A549 (cell line): ENCODE measurements around the gene ACACA. TPM values are rescaled to one million over a fixed set of nuclear protein-coding genes. Genes with fewer than 3 reads are reported as not detected.

Experiments
- ATAC-seq, 2 experiments: fragments of 200-7000 bp in 1 of 2; fragments of >200 bp in 1 of 2; cut with Nextera tagmentation in 1 of 2; cut with Tn5 transposase in 1 of 2; 3 replicates each; pipeline versions ENCODE4 v1.8.0 to v1.9.1; 2018 to 2020; ENCODE audit warnings: mild to moderate bottlenecking in 1 of 2, moderate library complexity in 1 of 2
- CTCF ChIA-PET: fragments of 300-600 bp; sonication (Branson Sonifier 250); formaldehyde crosslinking; extraction: SDS; loops from one replicate; lab custom pipeline; 2021; ENCODE audit warnings: antibody characterized with exemption, inconsistent platforms; lab: Yijun Ruan, JAX
- POLR2A ChIA-PET: fragments of 350-600 bp; formaldehyde crosslinking; extraction: SDS; loops from one replicate; lab custom pipeline; 2021; ENCODE audit warnings: antibody characterized with exemption, inconsistent platforms; lab: Yijun Ruan, JAX
- DNase-seq, 2 experiments: peaks; one replicate each; pipeline versions ENCODE4 v3.0.0 to v3.0.0-alpha.2; 2011 to 2016; ENCODE audit warnings: low read depth in 1 of 2, low spot score in 1 of 2
- FAIRE-seq: peaks from 2 replicates; lab custom pipeline; 2011; peaks lifted over from hg19 to GRCh38; lab: Jason Lieb, UNC
- H3K27ac ChIP-seq, 2 experiments: fragments of >200 bp; sonication (Bioruptor Twin); formaldehyde crosslinking; 3 replicates each; pipeline ENCODE4 v1.5.1; 2016 to 2017
- H3K4me1 ChIP-seq: fragments of >200 bp; sonication (Bioruptor Twin); formaldehyde crosslinking; 3 replicates; pipeline ENCODE4 v1.6.1; 2016
- H3K4me2 ChIP-seq: fragments of >200 bp; sonication (Bioruptor Twin); formaldehyde crosslinking; 3 replicates; pipeline ENCODE4 v1.6.1; 2016
- H3K4me3 ChIP-seq: fragments of >200 bp; sonication (Bioruptor Twin); formaldehyde crosslinking; 3 replicates; pipeline ENCODE4 v1.5.1; 2016
- H3K9me3 ChIP-seq: fragments of >200 bp; sonication (Bioruptor Twin); formaldehyde crosslinking; 3 replicates; pipeline ENCODE4 v1.6.1; 2016
- BHLHE40 ChIP-seq: IDR thresholded peaks from 2 replicates; pipeline ENCODE4 v1.6.1; 2012; ENCODE audit warnings: low read depth, low read length, inconsistent platforms
- CBX2 ChIP-seq: fragments of 200-600 bp; sonication (generic); IDR thresholded peaks from 2 replicates; pipeline ENCODE4 v1.6.1; 2016; ENCODE audit warnings: low read depth, mild to moderate bottlenecking, borderline replicate concordance
- CBX8 ChIP-seq: fragments of 200-600 bp; sonication (generic); IDR thresholded peaks from 2 replicates; pipeline ENCODE4 v1.6.1; 2016
- CHD2 ChIP-seq: fragments of 150-350 bp; IDR thresholded peaks from 2 replicates; pipeline ENCODE4 v1.6.1; 2014; ENCODE audit warnings: low read length; ENCODE audit not compliant: partially characterized antibody
- CHD4 ChIP-seq: fragments of 200-600 bp; sonication (generic); IDR thresholded peaks from 2 replicates; pipeline ENCODE4 v1.6.1; 2016; ENCODE audit warnings: antibody characterized with exemption, mild to moderate bottlenecking, borderline replicate concordance
- EP300 ChIP-seq, 2 experiments: fragments of >200 bp; sonication (Bioruptor Twin); formaldehyde crosslinking; IDR thresholded peaks; 2 replicates in 1 of 2; 3 replicates in 1 of 2; pipeline ENCODE4 v1.6.1; 2016 to 2017
- ESRRA ChIP-seq: fragments of 150-350 bp; IDR thresholded peaks from 2 replicates; pipeline ENCODE4 v1.6.1; 2014; ENCODE audit warnings: mild to moderate bottlenecking, low read length, borderline replicate concordance
- GATA3 ChIP-seq: IDR thresholded peaks from 2 replicates; pipeline ENCODE4 v1.6.1; 2012; ENCODE audit warnings: borderline replicate concordance
- HES2 ChIP-seq: fragments of >200 bp; sonication (Bioruptor Twin); formaldehyde crosslinking; IDR thresholded peaks from 2 replicates; pipeline ENCODE4 v1.6.1; 2016
- HEYL ChIP-seq: fragments of 250-450 bp; sonication (Bioruptor Pico); IDR thresholded peaks from 2 replicates; pipeline ENCODE4 v1.8.0; 2021; ENCODE audit warnings: mild to moderate bottlenecking, moderate library complexity
- HOXB13 ChIP-seq: fragments of 250-450 bp; sonication (Bioruptor Pico); IDR thresholded peaks from 2 replicates; pipeline ENCODE4 v1.5.0; 2020; ENCODE audit warnings: low read depth, mild to moderate bottlenecking, moderate library complexity
- HOXB5 ChIP-seq: fragments of 250-450 bp; sonication (Bioruptor Pico); IDR thresholded peaks from 2 replicates; pipeline ENCODE4 v1.5.0; 2020; ENCODE audit warnings: mild to moderate bottlenecking, moderate library complexity
- KDM1A ChIP-seq: fragments of 200-600 bp; sonication (generic); IDR thresholded peaks from 2 replicates; pipeline ENCODE4 v1.6.1; 2016; ENCODE audit warnings: low read depth, mild to moderate bottlenecking
- MAZ ChIP-seq: fragments of 150-350 bp; IDR thresholded peaks from 2 replicates; pipeline ENCODE4 v1.6.1; 2014; ENCODE audit warnings: antibody characterized with exemption, low read depth, low read length, borderline replicate concordance
- MYC ChIP-seq: IDR thresholded peaks from 2 replicates; pipeline ENCODE4 v1.6.1; 2012; ENCODE audit warnings: mild to moderate bottlenecking, inconsistent platforms, low read length, improper control_type of control experiment, borderline replicate concordance
- NR3C1 ChIP-seq: fragments of >200 bp; sonication (Bioruptor Twin); formaldehyde crosslinking; IDR thresholded peaks from 3 replicates; pipeline ENCODE4 v1.6.1; 2017
- POLR2A ChIP-seq: IDR thresholded peaks from 2 replicates; pipeline ENCODE4 v1.6.1; 2012; ENCODE audit warnings: mild to moderate bottlenecking, low read length
- POLR2AphosphoS2 ChIP-seq: conservative IDR thresholded peaks from 2 replicates; pipeline ENCODE4 v1.6.1; 2012; ENCODE audit warnings: low read length, improper control_type of control experiment, inconsistent platforms
- RFX5 ChIP-seq: fragments of 450-650 bp; IDR thresholded peaks from 2 replicates; pipeline ENCODE4 v1.7.1; 2014; ENCODE audit warnings: antibody characterized with exemption, mild to moderate bottlenecking, moderate library complexity
- SMC3 ChIP-seq: fragments of >200 bp; sonication (Bioruptor Twin); formaldehyde crosslinking; IDR thresholded peaks from 3 replicates; pipeline ENCODE4 v1.6.1; 2018; ENCODE audit warnings: inconsistent platforms
- WGBS: methylation state at CpG from one replicate; pipeline ENCODE4 v1.1.6; 2017; ENCODE audit errors: missing lambda C conversion rate; 5-methylcytosine and 5-hydroxymethylcytosine counted together
- polyA plus RNA-seq, 4 experiments: library from polyadenylated mRNA; depleted of rRNA in 3 of 4; stranded (reverse); fragments of >200 nt; fragmentation: RNase III in 1 of 4; extraction: RNeasy Plus Mini Kit Qiagen cat#74134 plus additional on column Dnase treatment in 1 of 4; gene quantifications; 2 replicates in 3 of 4; 3 replicates in 1 of 4; pipeline ENCODE4 v1.2.3, GENCODE V29; 2011 to 2017
- TF ChIP-seq, protein P1 (sequence below): fragments of 200-600 bp; sonication (generic); IDR thresholded peaks from 2 replicates; pipeline ENCODE4 v1.6.1; 2016; ENCODE audit warnings: antibody characterized with exemption, mild to moderate bottlenecking, moderate library complexity
- TF ChIP-seq, protein P2 (sequence below): fragments of 250-450 bp; sonication (Bioruptor Pico); IDR thresholded peaks from 2 replicates; pipeline ENCODE4 v1.5.0; 2021; ENCODE audit warnings: mild to moderate bottlenecking, moderate library complexity, borderline replicate concordance
- TF ChIP-seq, protein P3 (sequence below): IDR thresholded peaks from 2 replicates; pipeline ENCODE4 v1.6.1; 2012
- TF ChIP-seq, protein P4 (sequence below): fragments of >200 bp; sonication (Bioruptor Twin); formaldehyde crosslinking; IDR thresholded peaks from 3 replicates; pipeline ENCODE4 v1.6.1; 2016

The ACACA gene
- polyA plus RNA-seq, 2 of the 4 experiments (the other 2 are of a cell fraction): 51.8 to 112 TPM

- Histone ChIP-seq H3K9me3 (no peaks in the 10 kb centered on the region), H3K4me3 (no peak overlapping the region), H3K4me2 (no peak overlapping the region), H3K4me1 (no peaks in the 10 kb centered on the region), H3K27ac (no peak overlapping the region)
- DNase-seq (no peak), ATAC-seq (no peak), FAIRE-seq (no peak)
- TF ChIP-seq EP300 (IDR thresholded peaks at IDR 0.05) (no peak), HES2 (no peak), GATA3 (no peak), CBX8 (no peak), SMC3 (no peak)
- TF ChIP-seq, protein P1, sequence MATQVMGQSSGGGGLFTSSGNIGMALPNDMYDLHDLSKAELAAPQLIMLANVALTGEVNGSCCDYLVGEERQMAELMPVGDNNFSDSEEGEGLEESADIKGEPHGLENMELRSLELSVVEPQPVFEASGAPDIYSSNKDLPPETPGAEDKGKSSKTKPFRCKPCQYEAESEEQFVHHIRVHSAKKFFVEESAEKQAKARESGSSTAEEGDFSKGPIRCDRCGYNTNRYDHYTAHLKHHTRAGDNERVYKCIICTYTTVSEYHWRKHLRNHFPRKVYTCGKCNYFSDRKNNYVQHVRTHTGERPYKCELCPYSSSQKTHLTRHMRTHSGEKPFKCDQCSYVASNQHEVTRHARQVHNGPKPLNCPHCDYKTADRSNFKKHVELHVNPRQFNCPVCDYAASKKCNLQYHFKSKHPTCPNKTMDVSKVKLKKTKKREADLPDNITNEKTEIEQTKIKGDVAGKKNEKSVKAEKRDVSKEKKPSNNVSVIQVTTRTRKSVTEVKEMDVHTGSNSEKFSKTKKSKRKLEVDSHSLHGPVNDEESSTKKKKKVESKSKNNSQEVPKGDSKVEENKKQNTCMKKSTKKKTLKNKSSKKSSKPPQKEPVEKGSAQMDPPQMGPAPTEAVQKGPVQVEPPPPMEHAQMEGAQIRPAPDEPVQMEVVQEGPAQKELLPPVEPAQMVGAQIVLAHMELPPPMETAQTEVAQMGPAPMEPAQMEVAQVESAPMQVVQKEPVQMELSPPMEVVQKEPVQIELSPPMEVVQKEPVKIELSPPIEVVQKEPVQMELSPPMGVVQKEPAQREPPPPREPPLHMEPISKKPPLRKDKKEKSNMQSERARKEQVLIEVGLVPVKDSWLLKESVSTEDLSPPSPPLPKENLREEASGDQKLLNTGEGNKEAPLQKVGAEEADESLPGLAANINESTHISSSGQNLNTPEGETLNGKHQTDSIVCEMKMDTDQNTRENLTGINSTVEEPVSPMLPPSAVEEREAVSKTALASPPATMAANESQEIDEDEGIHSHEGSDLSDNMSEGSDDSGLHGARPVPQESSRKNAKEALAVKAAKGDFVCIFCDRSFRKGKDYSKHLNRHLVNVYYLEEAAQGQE: no peak
- WGBS: 90% methylated on average over 5 of the region's 5 CpGs
- POLR2A ChIA-PET: no interaction called here
- CTCF ChIA-PET: interaction anchor here (0.7 to 10.4 kb wide), 7 partner anchors 13 to 420 kb away, joined by 3 to 263 read pairs (median 4); no protein-coding TSS in a partner anchor
These were observed 355.3 kb downstream of the ACACA start for GRCh38 chr17:37051381-37051780.

- H3K9me3 ChIP-seq: no peaks in the 10 kb centered on the region
- H3K27ac ChIP-seq: no peak overlapping the region
- CTCF ChIA-PET: interaction anchor here (0.7 to 10.4 kb wide), 9 partner anchors 10 to 420 kb away, joined by 3 to 263 read pairs (median 4); no protein-coding TSS in a partner anchor
- POLR2A ChIA-PET: no interaction called here
- no peak overlapping the region for H3K4me2 ChIP-seq
- no peak for DNase-seq
- no peak for TF ChIP-seq MYC
- TF ChIP-seq POLR2A: no peak
- no peak for TF ChIP-seq RFX5
- no peak for TF ChIP-seq CHD2
- TF ChIP-seq ESRRA: no peak
- TF ChIP-seq BHLHE40: no peak
- no peak for TF ChIP-seq HOXB5 (CRISPR knock-in tag)
- TF ChIP-seq CBX2: no peak
- no peak for TF ChIP-seq CHD4
- TF ChIP-seq, protein P2, sequence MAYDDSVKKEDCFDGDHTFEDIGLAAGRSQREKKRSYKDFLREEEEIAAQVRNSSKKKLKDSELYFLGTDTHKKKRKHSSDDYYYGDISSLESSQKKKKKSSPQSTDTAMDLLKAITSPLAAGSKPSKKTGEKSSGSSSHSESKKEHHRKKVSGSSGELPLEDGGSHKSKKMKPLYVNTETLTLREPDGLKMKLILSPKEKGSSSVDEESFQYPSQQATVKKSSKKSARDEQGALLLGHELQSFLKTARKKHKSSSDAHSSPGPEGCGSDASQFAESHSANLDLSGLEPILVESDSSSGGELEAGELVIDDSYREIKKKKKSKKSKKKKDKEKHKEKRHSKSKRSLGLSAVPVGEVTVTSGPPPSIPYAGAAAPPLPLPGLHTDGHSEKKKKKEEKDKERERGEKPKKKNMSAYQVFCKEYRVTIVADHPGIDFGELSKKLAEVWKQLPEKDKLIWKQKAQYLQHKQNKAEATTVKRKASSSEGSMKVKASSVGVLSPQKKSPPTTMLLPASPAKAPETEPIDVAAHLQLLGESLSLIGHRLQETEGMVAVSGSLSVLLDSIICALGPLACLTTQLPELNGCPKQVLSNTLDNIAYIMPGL (CRISPR knock-in tag): no peak
- TF ChIP-seq, protein P3, sequence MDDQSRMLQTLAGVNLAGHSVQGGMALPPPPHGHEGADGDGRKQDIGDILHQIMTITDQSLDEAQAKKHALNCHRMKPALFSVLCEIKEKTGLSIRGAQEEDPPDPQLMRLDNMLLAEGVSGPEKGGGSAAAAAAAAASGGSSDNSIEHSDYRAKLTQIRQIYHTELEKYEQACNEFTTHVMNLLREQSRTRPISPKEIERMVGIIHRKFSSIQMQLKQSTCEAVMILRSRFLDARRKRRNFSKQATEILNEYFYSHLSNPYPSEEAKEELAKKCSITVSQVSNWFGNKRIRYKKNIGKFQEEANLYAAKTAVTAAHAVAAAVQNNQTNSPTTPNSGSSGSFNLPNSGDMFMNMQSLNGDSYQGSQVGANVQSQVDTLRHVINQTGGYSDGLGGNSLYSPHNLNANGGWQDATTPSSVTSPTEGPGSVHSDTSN: no peak
- TF ChIP-seq GATA3: no peak
- TF ChIP-seq, protein P4, sequence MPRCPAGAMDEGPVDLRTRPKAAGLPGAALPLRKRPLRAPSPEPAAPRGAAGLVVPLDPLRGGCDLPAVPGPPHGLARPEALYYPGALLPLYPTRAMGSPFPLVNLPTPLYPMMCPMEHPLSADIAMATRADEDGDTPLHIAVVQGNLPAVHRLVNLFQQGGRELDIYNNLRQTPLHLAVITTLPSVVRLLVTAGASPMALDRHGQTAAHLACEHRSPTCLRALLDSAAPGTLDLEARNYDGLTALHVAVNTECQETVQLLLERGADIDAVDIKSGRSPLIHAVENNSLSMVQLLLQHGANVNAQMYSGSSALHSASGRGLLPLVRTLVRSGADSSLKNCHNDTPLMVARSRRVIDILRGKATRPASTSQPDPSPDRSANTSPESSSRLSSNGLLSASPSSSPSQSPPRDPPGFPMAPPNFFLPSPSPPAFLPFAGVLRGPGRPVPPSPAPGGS: no peak
- no peak for TF ChIP-seq HEYL
- TF ChIP-seq KDM1A: no peak
- no peak for TF ChIP-seq HOXB13 (CRISPR knock-in tag)
- TF ChIP-seq MAZ: no peak
- no peak for TF ChIP-seq POLR2AphosphoS2
- TF ChIP-seq NR3C1: no peak
- WGBS: 81% methylated on average over 5 of the region's 5 CpGs
- ATAC-seq: no peak
- H3K4me1 ChIP-seq: no peaks in the 10 kb centered on the region
- no peak for FAIRE-seq
- no peak overlapping the region for H3K4me3 ChIP-seq
These were observed 355.7 kb downstream of the ACACA start for GRCh38 chr17:37050920-37051319.
